GM15510 (cell line): Measurements from ENCODE around the gene TMEM200A.

ENCODE experiments used
- POLR2A ChIP-seq: IDR thresholded peaks from 3 replicates; pipeline ENCODE4 v1.6.1; 2011; ENCODE audit warnings: borderline replicate concordance; ENCODE audit not compliant: insufficient read length; ENCODE audit errors: extremely low read depth

Gene TMEM200A

GRCh38 chr6:130435181-130435580 lies 69.4 kb downstream of the TMEM200A start:
- TF ChIP-seq POLR2A: no peak

- TF ChIP-seq POLR2A: no peak
Measured at GRCh38 chr6:130437961-130438360, 72.1 kb downstream of the TMEM200A start.

- no peak for TF ChIP-seq POLR2A
Measured at GRCh38 chr6:130447374-130447773, 81.6 kb downstream of the TMEM200A start.

- TF ChIP-seq POLR2A: no peak
Measured at GRCh38 chr6:130452336-130452735, 86.5 kb downstream of the TMEM200A start.

GRCh38 chr6:130453230-130453629 lies 87.4 kb downstream of the TMEM200A start:
- TF ChIP-seq POLR2A: no peak

GRCh38 chr6:130457605-130458004 lies 91.8 kb downstream of the TMEM200A start:
- TF ChIP-seq POLR2A: no peak

GRCh38 chr6:130459316-130459715 lies 93.5 kb downstream of the TMEM200A start:
- no peak for TF ChIP-seq POLR2A

GRCh38 chr6:130460934-130461333 lies 95.1 kb downstream of the TMEM200A start:
- no peak for TF ChIP-seq POLR2A

GRCh38 chr6:130466052-130466747 lies 100.4 kb downstream of the TMEM200A start:
- TF ChIP-seq POLR2A: no peak

- TF ChIP-seq POLR2A: no peak
Measured at GRCh38 chr6:130466748-130467061, 100.9 kb downstream of the TMEM200A start.

GRCh38 chr6:130467146-130468050 lies 101.6 kb downstream of the TMEM200A start:
- no peak for TF ChIP-seq POLR2A

GRCh38 chr6:130470766-130471165 lies 104.9 kb downstream of the TMEM200A start:
- no peak for TF ChIP-seq POLR2A

GRCh38 chr6:130473886-130474285 lies 108.1 kb downstream of the TMEM200A start:
- TF ChIP-seq POLR2A: no peak

- TF ChIP-seq POLR2A: no peak
Measured at GRCh38 chr6:130482645-130483390, 117.0 kb downstream of the TMEM200A start.

- TF ChIP-seq POLR2A: no peak
Measured at GRCh38 chr6:130485870-130486269, 120.1 kb downstream of the TMEM200A start.
